WERI-Rb-1 (cell line): ENCODE results near the gene LRPAP1.

Experiments used
- DNase-seq: peaks from one replicate; pipeline ENCODE4 v3.0.0-alpha.2; 2020
- H3K27ac ChIP-seq: fragments of 250-450 bp; sonication (Bioruptor Pico); 2 replicates; pipeline ENCODE4 v1.5.1; 2020; ENCODE audit warnings: mild to moderate bottlenecking, moderate library complexity
- H3K27me3 ChIP-seq: fragments of 250-450 bp; sonication (Bioruptor Pico); 2 replicates; pipeline ENCODE4 v1.5.1; 2021; ENCODE audit warnings: mild to moderate bottlenecking, low read depth, moderate library complexity; ENCODE audit not compliant: insufficient read depth, severe bottlenecking
- H3K36me3 ChIP-seq: fragments of 250-450 bp; sonication (Bioruptor Pico); 2 replicates; pipeline ENCODE4 v1.5.1; 2020; ENCODE audit warnings: mild to moderate bottlenecking, moderate library complexity
- H3K4me3 ChIP-seq: 2 replicates; pipeline ENCODE4 v1.5.1; 2011; ENCODE audit warnings: low read depth, mild to moderate bottlenecking, control low read depth, low read length
- H3K9me3 ChIP-seq: fragments of 250-450 bp; sonication (Bioruptor Pico); 2 replicates; pipeline ENCODE4 v1.5.1; 2021; ENCODE audit warnings: mild to moderate bottlenecking, moderate library complexity; ENCODE audit not compliant: severe bottlenecking
- TF ChIP-seq, protein P1 (sequence below): IDR thresholded peaks from 2 replicates; pipeline ENCODE4 v1.5.1; 2011; ENCODE audit warnings: low read depth, mild to moderate bottlenecking, control low read depth, inconsistent platforms, low read length

Gene LRPAP1

DNA sequence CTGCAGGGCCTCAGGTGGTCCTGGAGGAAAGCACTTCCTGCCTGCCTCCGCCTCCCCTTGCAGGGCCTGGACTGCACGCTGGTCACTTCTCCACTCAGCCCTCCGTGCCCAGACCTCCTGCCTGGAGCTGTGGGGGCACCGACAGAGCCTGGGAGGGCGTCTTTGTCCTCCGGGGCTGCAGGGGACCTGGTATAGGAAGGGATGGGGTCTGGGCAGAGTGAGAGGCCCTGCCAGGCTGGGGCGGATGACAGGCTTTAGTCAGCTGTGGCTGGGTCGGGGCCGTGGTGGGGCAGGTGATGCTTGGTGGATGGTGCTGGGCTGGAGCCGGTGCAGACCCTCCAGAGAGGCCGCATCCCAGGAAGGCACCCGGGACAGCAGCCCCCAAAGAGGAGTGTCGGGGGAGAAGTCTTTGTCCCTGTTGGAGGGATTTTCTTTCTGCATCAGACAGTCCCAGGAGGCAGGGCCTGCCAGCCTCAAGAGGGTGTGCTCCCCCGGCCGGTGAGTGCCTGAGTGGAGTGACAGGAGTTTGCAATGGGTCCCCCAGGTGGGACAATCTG lies 67.8 kb downstream of the LRPAP1 start:
- no peaks in the 10 kb centered on the region for H3K27me3 ChIP-seq
- TF ChIP-seq, protein P1, sequence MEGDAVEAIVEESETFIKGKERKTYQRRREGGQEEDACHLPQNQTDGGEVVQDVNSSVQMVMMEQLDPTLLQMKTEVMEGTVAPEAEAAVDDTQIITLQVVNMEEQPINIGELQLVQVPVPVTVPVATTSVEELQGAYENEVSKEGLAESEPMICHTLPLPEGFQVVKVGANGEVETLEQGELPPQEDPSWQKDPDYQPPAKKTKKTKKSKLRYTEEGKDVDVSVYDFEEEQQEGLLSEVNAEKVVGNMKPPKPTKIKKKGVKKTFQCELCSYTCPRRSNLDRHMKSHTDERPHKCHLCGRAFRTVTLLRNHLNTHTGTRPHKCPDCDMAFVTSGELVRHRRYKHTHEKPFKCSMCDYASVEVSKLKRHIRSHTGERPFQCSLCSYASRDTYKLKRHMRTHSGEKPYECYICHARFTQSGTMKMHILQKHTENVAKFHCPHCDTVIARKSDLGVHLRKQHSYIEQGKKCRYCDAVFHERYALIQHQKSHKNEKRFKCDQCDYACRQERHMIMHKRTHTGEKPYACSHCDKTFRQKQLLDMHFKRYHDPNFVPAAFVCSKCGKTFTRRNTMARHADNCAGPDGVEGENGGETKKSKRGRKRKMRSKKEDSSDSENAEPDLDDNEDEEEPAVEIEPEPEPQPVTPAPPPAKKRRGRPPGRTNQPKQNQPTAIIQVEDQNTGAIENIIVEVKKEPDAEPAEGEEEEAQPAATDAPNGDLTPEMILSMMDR, result no peak

GRCh38 chr4:3463556-3464348 lies 68.5 kb downstream of the LRPAP1 start:
- no peak overlapping the region for H3K27ac ChIP-seq
- H3K27me3 ChIP-seq, result no peaks in the 10 kb centered on the region
- DNase-seq, result no peak
- no peaks in the 10 kb centered on the region for H3K36me3 ChIP-seq
- H3K4me3 ChIP-seq, result no peak overlapping the region
- no peaks in the 10 kb centered on the region for H3K9me3 ChIP-seq
- TF ChIP-seq, protein P1, result no peak

More for the DNA sequence above, 67.8 kb downstream of the LRPAP1 start:
- no peak overlapping the region for H3K4me3 ChIP-seq
- no peak overlapping the region for H3K27ac ChIP-seq
- no peaks in the 10 kb centered on the region for H3K36me3 ChIP-seq
- no peak for DNase-seq
- H3K9me3 ChIP-seq, result no peaks in the 10 kb centered on the region

GRCh38 chr4:3462790-3463415 lies 69.3 kb downstream of the LRPAP1 start, which contains the start of gene DOK7:
TSS of gene DOK7 (plus strand) at chr4:3463306. CDS start at chr4:3463376, 70 bp downstream.
- no peaks in the 10 kb centered on the region for H3K36me3 ChIP-seq
- H3K9me3 ChIP-seq, result no peaks in the 10 kb centered on the region
- H3K27me3 ChIP-seq, result no peaks in the 10 kb centered on the region
- TF ChIP-seq, protein P1, result no peak
- no peak within 1 kb of the TSS for H3K27ac ChIP-seq
- DNase-seq, result no peak
- H3K4me3 ChIP-seq, result no peak within 1 kb of the TSS

GRCh38 chr4:3462321-3462789 lies 69.9 kb downstream of the LRPAP1 start:
- Histone ChIP-seq H3K36me3 (no peaks in the 10 kb centered on the region), H3K9me3 (no peaks in the 10 kb centered on the region), H3K4me3 (no peak overlapping the region), H3K27me3 (no peaks in the 10 kb centered on the region), H3K27ac (no peak overlapping the region)
- TF ChIP-seq, protein P1, result no peak
- no peak for DNase-seq

GRCh38 chr4:3461515-3462291 lies 70.5 kb downstream of the LRPAP1 start:
- no peak for DNase-seq
- H3K9me3 ChIP-seq, result no peaks in the 10 kb centered on the region
- no peaks in the 10 kb centered on the region for H3K27me3 ChIP-seq

More at GRCh38 chr4:3461515-3462291, 70.5 kb downstream of the LRPAP1 start:
- TF ChIP-seq, protein P1, result no peak
- Histone ChIP-seq H3K4me3 (no peak overlapping the region), H3K27ac (no peak overlapping the region), H3K36me3 (no peaks in the 10 kb centered on the region)
